Endothelial cell of umbilical vein (primary cell): ENCODE data around the gene SCIN. TPM values are rescaled to one million over a fixed set of nuclear protein-coding genes. Genes with fewer than 3 reads are reported as not detected.

Experiments used
- BruUV-seq: library from RNA; stranded (reverse); fragments of 400-500 nt; replicated peaks from 2 replicates; lab custom pipeline; 2021; lab: Mats Ljungman, UMichigan
- CTCF ChIA-PET: fragments of 300-600, 350-600 bp; sonication (Branson Sonifier 250); formaldehyde crosslinking; loops from one replicate; lab custom pipeline; 2021; ENCODE audit warnings: antibody characterized with exemption, inconsistent platforms; lab: Charles Lee
- POLR2A ChIA-PET: fragments of 300-600, 350-600 bp; sonication (Branson Sonifier 250); formaldehyde crosslinking; loops from one replicate; lab custom pipeline; 2021; ENCODE audit warnings: antibody characterized with exemption, inconsistent platforms; lab: Charles Lee
- DNase-seq: peaks from one replicate; pipeline ENCODE4 v3.0.0-alpha.2; 2011; ENCODE audit warnings: low read depth, low spot score
- FAIRE-seq: peaks from 2 replicates; lab custom pipeline; 2011; peaks lifted over from hg19 to GRCh38; lab: Jason Lieb, UNC
- H2AFZ ChIP-seq: 2 replicates; pipeline ENCODE4 v1.6.0; 2012; ENCODE audit warnings: low read depth, low read length, control low read depth, inconsistent platforms
- H3K27ac ChIP-seq: 2 replicates; pipeline ENCODE4 v1.5.1; 2011; ENCODE audit warnings: low read depth, mild to moderate bottlenecking, control low read depth, low read length, moderate library complexity; ENCODE audit not compliant: insufficient read depth
- H3K27me3 ChIP-seq, 2 experiments: 2 replicates each; pipeline versions ENCODE4 v1.6.0 to v1.6.1; 2011; ENCODE audit warnings: low read length in 2 of 2, mixed read lengths in 1 of 2; ENCODE audit not compliant: control insufficient read depth in 2 of 2, insufficient read depth in 2 of 2
- H3K36me3 ChIP-seq, 2 experiments: 2 replicates in 1 of 2; 3 replicates in 1 of 2; pipeline ENCODE4 v1.5.1; 2011; ENCODE audit warnings: low read length in 2 of 2, mild to moderate bottlenecking in 1 of 2, moderate library complexity in 1 of 2; ENCODE audit not compliant: control insufficient read depth in 2 of 2, insufficient read depth in 2 of 2; ENCODE audit errors: extremely low read depth in 1 of 2
- H3K4me1 ChIP-seq: 3 replicates; pipeline ENCODE4 v1.5.1; 2011; ENCODE audit warnings: mild to moderate bottlenecking, low read length; ENCODE audit not compliant: control insufficient read depth, insufficient read depth; ENCODE audit errors: extremely low read depth
- H3K4me2 ChIP-seq: 2 replicates; pipeline ENCODE4 v1.6.1; 2011; ENCODE audit warnings: low read length, control low read depth, mixed read lengths; ENCODE audit not compliant: insufficient read depth
- H3K4me3 ChIP-seq, 3 experiments: fragments of 200-600 bp in 1 of 3; sonication (generic), shearing (Covaris generic) in 1 of 3; replicated peaks in 1 of 3; 2 replicates each; pipeline ENCODE4 v1.5.1; 2011 to 2016; ENCODE audit warnings: control low read depth in 3 of 3, low read length in 3 of 3, mild to moderate bottlenecking in 2 of 3, inconsistent platforms in 1 of 3, low read depth in 1 of 3, moderate library complexity in 1 of 3; ENCODE audit not compliant: insufficient read depth in 1 of 3
- H3K79me2 ChIP-seq: 2 replicates; pipeline ENCODE4 v1.6.0; 2012; ENCODE audit warnings: low read length, inconsistent platforms; ENCODE audit not compliant: control insufficient read depth, insufficient read depth
- H3K9ac ChIP-seq: replicated peaks from 2 replicates; pipeline ENCODE3; 2011; ENCODE audit warnings: low read length, control low read depth; ENCODE audit not compliant: insufficient read depth; ENCODE audit errors: extremely low read depth
- H3K9me1 ChIP-seq: replicated peaks from 3 replicates; pipeline ENCODE4 v1.6.0; 2011; ENCODE audit warnings: mild to moderate bottlenecking, low read length; ENCODE audit not compliant: control insufficient read depth, insufficient read depth; ENCODE audit errors: extremely low read depth
- H3K9me3 ChIP-seq: replicated peaks from 2 replicates; pipeline ENCODE4 v1.5.1; 2012; ENCODE audit warnings: low read length, inconsistent platforms; ENCODE audit not compliant: control insufficient read depth, insufficient read depth
- H4K20me1 ChIP-seq: replicated peaks from 2 replicates; pipeline ENCODE3; 2011; ENCODE audit warnings: mild to moderate bottlenecking, low read length; ENCODE audit not compliant: control insufficient read depth, insufficient read depth; ENCODE audit errors: extremely low read depth
- EZH2 ChIP-seq: IDR thresholded peaks from 2 replicates; pipeline ENCODE4 v1.6.1; 2012; ENCODE audit warnings: borderline replicate concordance, low read depth, mild to moderate bottlenecking, moderate library complexity, low read length, inconsistent platforms; ENCODE audit not compliant: severe bottlenecking
- FOS ChIP-seq: IDR thresholded peaks from 2 replicates; pipeline ENCODE4 v1.6.1; 2011; ENCODE audit warnings: mild to moderate bottlenecking, low read length, moderate library complexity, borderline replicate concordance; ENCODE audit not compliant: insufficient read depth
- GATA2 ChIP-seq: IDR thresholded peaks from 2 replicates; pipeline ENCODE4 v1.7.0; 2011; ENCODE audit warnings: low read depth, mild to moderate bottlenecking, moderate library complexity, mixed read lengths, low read length; ENCODE audit not compliant: insufficient read length, insufficient read depth
- JUN ChIP-seq: IDR thresholded peaks from 2 replicates; pipeline ENCODE4 v1.6.1; 2011; ENCODE audit warnings: borderline replicate concordance, low read depth; ENCODE audit not compliant: insufficient read length, insufficient read depth
- MAX ChIP-seq: IDR thresholded peaks from 2 replicates; pipeline ENCODE4 v1.6.1; 2011; ENCODE audit not compliant: insufficient read depth, insufficient read length
- MYC ChIP-seq: IDR thresholded peaks from one replicate; pipeline ENCODE4 v1.6.1; 2011; ENCODE audit warnings: mild to moderate bottlenecking, low read depth, low read length
- POLR2A ChIP-seq: IDR thresholded peaks from 2 replicates; pipeline ENCODE4 v1.6.1; 2012; ENCODE audit warnings: low read depth, mild to moderate bottlenecking, control low read depth, low read length
- POLR2AphosphoS5 ChIP-seq: IDR thresholded peaks from 2 replicates; pipeline ENCODE4 v1.6.1; 2012; ENCODE audit warnings: low read depth, mild to moderate bottlenecking, control low read depth, low read length, moderate library complexity; ENCODE audit not compliant: insufficient read depth
- dilution Hi-C: fragments of 300-500 bp; cut with MboI; formaldehyde crosslinking; loops from one replicate; pipeline ENCODE4 v1.15.0; 2019; ENCODE audit warnings: low sequenced_read_pairs; ENCODE audit not compliant: extremely low pct_ligation_motif_present
- intact Hi-C: fragments of 100-400 bp; cut with micrococcal nuclease; formaldehyde crosslinking; loops from one replicate; pipeline ENCODE4 v1.10.0; 2022
- polyA plus RNA-seq, 4 experiments: library from polyadenylated mRNA; depleted of rRNA in 3 of 4; stranded (reverse) in 3 of 4; unstranded in 1 of 4; fragments of >200 nt; gene quantifications; 2 replicates each; pipeline versions ENCODE4 v1.2.1 to v1.2.3, GENCODE V29; 2011 to 2012; ENCODE audit warnings: missing spikeins in 1 of 4
- total RNA-seq: library from RNA; stranded (reverse); gene quantifications from 2 replicates; pipeline ENCODE4 v1.2.3, GENCODE V29; 2021
- TF ChIP-seq, protein P1 (sequence below), 2 donors: IDR thresholded peaks; 1 replicate in 1 of 2; 2 replicates in 1 of 2; pipeline ENCODE4 v1.5.1; 2011; ENCODE audit warnings: low read length in 2 of 2, mild to moderate bottlenecking in 2 of 2, moderate library complexity in 2 of 2, control low read depth in 1 of 2, inconsistent platforms in 1 of 2, low read depth in 1 of 2; ENCODE audit not compliant: insufficient read depth in 1 of 2; ENCODE audit errors: extremely low read depth in 1 of 2

The SCIN gene
- total and polyA plus RNA-seq, 2 donors (not counting 3 experiments of a cell fraction or from before 2014, with no cell fraction given) = 0.07 to 0.69 TPM

DNA sequence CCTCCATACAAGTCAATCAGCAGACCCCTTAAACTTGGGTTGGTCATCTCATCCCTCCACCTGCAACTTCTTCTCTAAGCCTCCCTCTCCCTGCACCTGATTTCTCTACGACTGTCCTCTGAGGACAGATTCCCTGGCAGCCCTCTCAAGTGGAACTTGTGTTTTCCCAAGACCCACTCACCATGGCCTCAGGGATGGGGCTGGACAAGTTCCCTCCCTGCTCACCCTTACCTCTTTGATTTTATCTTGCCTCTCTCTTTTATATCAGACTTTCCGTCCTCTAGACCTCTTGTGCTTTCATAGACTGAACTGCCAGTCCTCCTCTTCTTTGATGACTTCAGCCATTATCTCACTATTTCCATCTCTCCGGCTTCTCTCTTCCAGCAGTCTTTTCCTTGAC, 70.7 kb downstream of the SCIN start:
- H3K4me2 ChIP-seq = no peak overlapping the region
- H3K9ac ChIP-seq = no peak overlapping the region
- CTCF ChIA-PET = interaction anchor here (0.5 to 1.6 kb wide), 5 partner anchors 43 to 621 kb away, joined by 3 to 6 read pairs (median 3); no protein-coding TSS in a partner anchor
- DNase-seq = no peak
- no peaks in the 10 kb centered on the region for H3K9me1 ChIP-seq
- no peaks in the 10 kb centered on the region for H3K79me2 ChIP-seq
- no peaks in the 10 kb centered on the region for H3K36me3 ChIP-seq
- FAIRE-seq = no peak
- intact Hi-C loops = loop anchor here (10.0 kb wide), 1 partner anchor 1084 kb away; no protein-coding TSS in a partner anchor
- H3K4me3 ChIP-seq = no peak overlapping the region
- no peaks in the 10 kb centered on the region for H3K9me3 ChIP-seq
- no peaks in the 10 kb centered on the region for H4K20me1 ChIP-seq
- BruUV-seq = no TSS peak
- no peak overlapping the region for H3K27ac ChIP-seq
- H3K4me1 ChIP-seq = no peaks in the 10 kb centered on the region
- POLR2A ChIA-PET = no interaction called here
- no peak for TF ChIP-seq MYC
- no peak for TF ChIP-seq GATA2
- TF ChIP-seq EZH2 = no peak
- TF ChIP-seq MAX = no peak
- no peak for TF ChIP-seq JUN
- no peak for TF ChIP-seq FOS
- no peak for TF ChIP-seq POLR2A
- TF ChIP-seq POLR2AphosphoS5 = no peak
- no peak overlapping the region for H2AFZ ChIP-seq
- dilution Hi-C loops = no loop called here
- peaks cover 8 to 9% of the 10 kb centered on the region in 2 experiments for H3K27me3 ChIP-seq

GRCh38 chr7:12642508-12642907, 72.0 kb downstream of the SCIN start:
- ChIA-PET POLR2A (no interaction called here), CTCF (interaction anchor here (1.0 to 1.2 kb wide), 2 partner anchors 45 to 633 kb away, joined by 3 to 5 read pairs; partner anchors contain the start of gene ARL4A)
- H2AFZ ChIP-seq = no peak overlapping the region
- H3K9me3 ChIP-seq = no peaks in the 10 kb centered on the region
- dilution Hi-C loops (no loop called here), intact Hi-C loops (loop anchor here (10.0 kb wide), 1 partner anchor 1082 kb away; no protein-coding TSS in a partner anchor)
- no peak overlapping the region for H3K4me2 ChIP-seq
- TF ChIP-seq POLR2A (no peak), GATA2 (no peak), MYC (no peak), MAX (no peak), EZH2 (no peak), JUN (no peak)
- TF ChIP-seq, protein P1, sequence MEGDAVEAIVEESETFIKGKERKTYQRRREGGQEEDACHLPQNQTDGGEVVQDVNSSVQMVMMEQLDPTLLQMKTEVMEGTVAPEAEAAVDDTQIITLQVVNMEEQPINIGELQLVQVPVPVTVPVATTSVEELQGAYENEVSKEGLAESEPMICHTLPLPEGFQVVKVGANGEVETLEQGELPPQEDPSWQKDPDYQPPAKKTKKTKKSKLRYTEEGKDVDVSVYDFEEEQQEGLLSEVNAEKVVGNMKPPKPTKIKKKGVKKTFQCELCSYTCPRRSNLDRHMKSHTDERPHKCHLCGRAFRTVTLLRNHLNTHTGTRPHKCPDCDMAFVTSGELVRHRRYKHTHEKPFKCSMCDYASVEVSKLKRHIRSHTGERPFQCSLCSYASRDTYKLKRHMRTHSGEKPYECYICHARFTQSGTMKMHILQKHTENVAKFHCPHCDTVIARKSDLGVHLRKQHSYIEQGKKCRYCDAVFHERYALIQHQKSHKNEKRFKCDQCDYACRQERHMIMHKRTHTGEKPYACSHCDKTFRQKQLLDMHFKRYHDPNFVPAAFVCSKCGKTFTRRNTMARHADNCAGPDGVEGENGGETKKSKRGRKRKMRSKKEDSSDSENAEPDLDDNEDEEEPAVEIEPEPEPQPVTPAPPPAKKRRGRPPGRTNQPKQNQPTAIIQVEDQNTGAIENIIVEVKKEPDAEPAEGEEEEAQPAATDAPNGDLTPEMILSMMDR (IDR thresholded peaks at IDR 0.05; ENCODE audit: extremely low read depth in 1 of 2, insufficient read depth in 1 of 2, low read depth in 1 of 2, low read length in 2 of 2) = no peak
- no peaks in the 10 kb centered on the region for H3K36me3 ChIP-seq
- H3K9ac ChIP-seq = no peak overlapping the region
- H3K27me3 ChIP-seq = peaks cover 3 to 8% of the 10 kb centered on the region in 2 experiments
- H3K4me1 ChIP-seq = no peaks in the 10 kb centered on the region
- H3K79me2 ChIP-seq = no peaks in the 10 kb centered on the region
- no peaks in the 10 kb centered on the region for H4K20me1 ChIP-seq
- DNase-seq = no peak
- no TSS peak for BruUV-seq
- no peak overlapping the region for H3K4me3 ChIP-seq
- no peaks in the 10 kb centered on the region for H3K9me1 ChIP-seq
- no peak overlapping the region for H3K27ac ChIP-seq
- no peak for FAIRE-seq
